ENCODE measurements around the gene SNX27.

DNA sequence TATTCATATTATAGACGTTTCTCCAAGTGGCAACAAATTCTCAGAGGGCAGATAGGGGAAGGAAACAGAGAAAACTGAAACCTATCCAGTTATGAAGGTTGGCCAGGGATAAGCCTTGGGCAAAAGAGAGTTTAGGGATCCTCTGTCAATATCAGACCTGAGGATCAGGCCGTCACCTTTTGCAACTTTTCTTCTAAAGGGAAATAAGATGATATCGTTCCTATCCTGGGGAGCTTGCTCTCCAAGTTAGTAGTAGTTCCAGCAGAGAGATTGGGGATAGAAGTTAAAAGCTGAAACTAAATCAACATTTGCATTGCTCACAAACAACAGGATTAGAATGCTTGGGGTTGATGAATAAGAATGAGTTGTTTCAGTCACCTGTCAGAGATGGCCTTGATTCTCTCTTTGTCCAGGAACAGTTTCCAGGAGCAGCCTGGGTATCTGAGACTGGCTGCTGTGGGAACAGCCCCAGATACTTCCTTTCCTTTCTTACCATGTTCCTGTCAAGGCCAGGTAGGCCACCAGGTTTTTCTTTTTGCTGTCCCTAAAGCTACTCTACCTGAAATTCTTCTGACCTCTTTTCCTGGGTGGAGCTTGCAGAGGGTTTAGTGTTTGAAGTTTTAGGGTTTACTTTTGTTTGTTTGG, 112.0 kb downstream of the SNX27 start:
- TF ChIP-seq, protein P1, sequence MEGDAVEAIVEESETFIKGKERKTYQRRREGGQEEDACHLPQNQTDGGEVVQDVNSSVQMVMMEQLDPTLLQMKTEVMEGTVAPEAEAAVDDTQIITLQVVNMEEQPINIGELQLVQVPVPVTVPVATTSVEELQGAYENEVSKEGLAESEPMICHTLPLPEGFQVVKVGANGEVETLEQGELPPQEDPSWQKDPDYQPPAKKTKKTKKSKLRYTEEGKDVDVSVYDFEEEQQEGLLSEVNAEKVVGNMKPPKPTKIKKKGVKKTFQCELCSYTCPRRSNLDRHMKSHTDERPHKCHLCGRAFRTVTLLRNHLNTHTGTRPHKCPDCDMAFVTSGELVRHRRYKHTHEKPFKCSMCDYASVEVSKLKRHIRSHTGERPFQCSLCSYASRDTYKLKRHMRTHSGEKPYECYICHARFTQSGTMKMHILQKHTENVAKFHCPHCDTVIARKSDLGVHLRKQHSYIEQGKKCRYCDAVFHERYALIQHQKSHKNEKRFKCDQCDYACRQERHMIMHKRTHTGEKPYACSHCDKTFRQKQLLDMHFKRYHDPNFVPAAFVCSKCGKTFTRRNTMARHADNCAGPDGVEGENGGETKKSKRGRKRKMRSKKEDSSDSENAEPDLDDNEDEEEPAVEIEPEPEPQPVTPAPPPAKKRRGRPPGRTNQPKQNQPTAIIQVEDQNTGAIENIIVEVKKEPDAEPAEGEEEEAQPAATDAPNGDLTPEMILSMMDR (IDR thresholded peaks at IDR 0.05): no peak
- TF ChIP-seq EZH2 (IDR thresholded peaks at IDR 0.05; ENCODE audit: borderline replicate concordance, insufficient read depth, low read depth, low read length, poor library complexity, severe bottlenecking): no peak

Data from B cell (primary cell).